ENCODE data around the gene RECQL5. TPM values are rescaled to one million over a fixed set of nuclear protein-coding genes. Genes with fewer than 3 reads are reported as not detected.

RECQL5 gene
- total RNA-seq, 1 donor from 2014 or later = 44.7 TPM

GRCh38 chr17:75647921-75648320 lies 19.0 kb downstream of the RECQL5 start:
- no peak for TF ChIP-seq CTCF (IDR thresholded peaks at IDR 0.05)
- DNase-seq (ENCODE audit: extremely low spot score, unreplicated experiment) = no peak
- no peak overlapping the region for H3K4me3 Mint-ChIP-seq (ENCODE audit: unreplicated experiment)
- peaks cover 32% of the 10 kb centered on the region for H3K36me3 Mint-ChIP-seq (ENCODE audit: unreplicated experiment)
- no peak overlapping the region for H3K27ac Mint-ChIP-seq (ENCODE audit: unreplicated experiment)
- H3K4me1 Mint-ChIP-seq (ENCODE audit: unreplicated experiment) = peaks cover 4% of the 10 kb centered on the region
- H3K27me3 Mint-ChIP-seq (ENCODE audit: unreplicated experiment) = no peaks in the 10 kb centered on the region
- H3K9me3 Mint-ChIP-seq (ENCODE audit: unreplicated experiment) = no peaks in the 10 kb centered on the region

GRCh38 chr17:75647061-75647460 lies 19.9 kb downstream of the RECQL5 start:
- Mint-ChIP-seq H3K27ac (ENCODE audit: unreplicated experiment) (no peak overlapping the region), H3K27me3 (ENCODE audit: unreplicated experiment) (no peaks in the 10 kb centered on the region), H3K36me3 (ENCODE audit: unreplicated experiment) (peaks cover 30% of the 10 kb centered on the region), H3K4me1 (ENCODE audit: unreplicated experiment) (peaks cover 4% of the 10 kb centered on the region), H3K4me3 (ENCODE audit: unreplicated experiment) (no peak overlapping the region), H3K9me3 (ENCODE audit: unreplicated experiment) (no peaks in the 10 kb centered on the region)
- TF ChIP-seq CTCF (IDR thresholded peaks at IDR 0.05) = no peak
- no peak for DNase-seq (ENCODE audit: extremely low spot score, unreplicated experiment)

- no peak for TF ChIP-seq CTCF (IDR thresholded peaks at IDR 0.05)
- no peak for DNase-seq (ENCODE audit: extremely low spot score, unreplicated experiment)
- Mint-ChIP-seq H3K4me1 (ENCODE audit: unreplicated experiment) (peaks cover 4% of the 10 kb centered on the region), H3K9me3 (ENCODE audit: unreplicated experiment) (no peaks in the 10 kb centered on the region), H3K4me3 (ENCODE audit: unreplicated experiment) (no peak overlapping the region), H3K27me3 (ENCODE audit: unreplicated experiment) (no peaks in the 10 kb centered on the region), H3K27ac (ENCODE audit: unreplicated experiment) (no peak overlapping the region), H3K36me3 (ENCODE audit: unreplicated experiment) (peaks cover 29% of the 10 kb centered on the region)
Measured at GRCh38 chr17:75646638-75646992, 20.3 kb downstream of the RECQL5 start.

GRCh38 chr17:75645889-75646637 lies 20.9 kb downstream of the RECQL5 start:
- peaks cover 25% of the 10 kb centered on the region for H3K36me3 Mint-ChIP-seq (ENCODE audit: unreplicated experiment)
- peak overlapping the region; percentile 78 for H3K27ac Mint-ChIP-seq (ENCODE audit: unreplicated experiment)
- no peak overlapping the region for H3K4me3 Mint-ChIP-seq (ENCODE audit: unreplicated experiment)
- H3K27me3 Mint-ChIP-seq (ENCODE audit: unreplicated experiment) = no peaks in the 10 kb centered on the region
- no peak for DNase-seq (ENCODE audit: extremely low spot score, unreplicated experiment)
- H3K4me1 Mint-ChIP-seq (ENCODE audit: unreplicated experiment) = peaks cover 4% of the 10 kb centered on the region
- TF ChIP-seq CTCF (IDR thresholded peaks at IDR 0.05) = no peak
- no peaks in the 10 kb centered on the region for H3K9me3 Mint-ChIP-seq (ENCODE audit: unreplicated experiment)

GRCh38 chr17:75645501-75645888 lies 21.5 kb downstream of the RECQL5 start:
- no peaks in the 10 kb centered on the region for H3K27me3 Mint-ChIP-seq (ENCODE audit: unreplicated experiment)
- H3K27ac Mint-ChIP-seq (ENCODE audit: unreplicated experiment) = peak overlapping the region; percentile 63
- H3K9me3 Mint-ChIP-seq (ENCODE audit: unreplicated experiment) = no peaks in the 10 kb centered on the region
- H3K4me1 Mint-ChIP-seq (ENCODE audit: unreplicated experiment) = peaks cover 4% of the 10 kb centered on the region
- H3K4me3 Mint-ChIP-seq (ENCODE audit: unreplicated experiment) = no peak overlapping the region
- no peak for DNase-seq (ENCODE audit: extremely low spot score, unreplicated experiment)
- peaks cover 19% of the 10 kb centered on the region for H3K36me3 Mint-ChIP-seq (ENCODE audit: unreplicated experiment)
- TF ChIP-seq CTCF (IDR thresholded peaks at IDR 0.05) = no peak
